C4-2B (cell line): Measurements from ENCODE around the gene ABCG1.

Experiments
- CTCF ChIP-seq: fragments of 450-650 bp; conservative IDR thresholded peaks from 2 replicates; pipeline ENCODE4 v1.5.1; 2017; ENCODE audit warnings: mild to moderate bottlenecking
- ZFX ChIP-seq: fragments of 450-650 bp; IDR thresholded peaks from 2 replicates; pipeline ENCODE4 v1.6.1; 2017

- no peak for TF ChIP-seq CTCF
- no peak for TF ChIP-seq ZFX
These were observed 100.4 kb downstream of the ABCG1 start for GRCh38 chr21:42319376-42319775.
